Liver (tissue), 9 donors: ENCODE results near the gene CTSF. TPM values are rescaled to one million over a fixed set of nuclear protein-coding genes. Genes with fewer than 3 reads are reported as not detected.

Experiments
- DNase-seq: peaks from one replicate; pipeline ENCODE4 v3.0.0-alpha.2; 2017; ENCODE audit warnings: low spot score
- H3K27ac ChIP-seq, 2 donors: one replicate each; pipeline ENCODE4 v1.7.0; 2013; ENCODE audit warnings: inconsistent platforms in 2 of 2, low read length in 2 of 2, control low read depth in 1 of 2, low read depth in 1 of 2, mild to moderate bottlenecking in 1 of 2
- H3K27me3 ChIP-seq, 4 donors: one replicate each; pipeline versions ENCODE4 v1.6.1 to v1.7.0; 2013; ENCODE audit warnings: low read length in 3 of 4, inconsistent platforms in 1 of 4, mild to moderate bottlenecking in 1 of 4, moderate library complexity in 1 of 4; ENCODE audit not compliant: control insufficient read depth in 4 of 4, insufficient read depth in 4 of 4
- H3K36me3 ChIP-seq, 4 donors: one replicate each; pipeline versions ENCODE4 v1.6.1 to v1.7.0; 2013; ENCODE audit warnings: low read length in 3 of 4, mild to moderate bottlenecking in 3 of 4, low read depth in 1 of 4, moderate library complexity in 1 of 4; ENCODE audit not compliant: control insufficient read depth in 4 of 4, insufficient read depth in 3 of 4
- H3K4me1 ChIP-seq, 4 donors: one replicate each; pipeline versions ENCODE4 v1.6.1 to v1.7.0; 2013; ENCODE audit warnings: low read length in 3 of 4, mild to moderate bottlenecking in 3 of 4, moderate library complexity in 1 of 4; ENCODE audit not compliant: control insufficient read depth in 4 of 4, insufficient read depth in 4 of 4
- H3K4me3 ChIP-seq, 3 donors: one replicate each; pipeline versions ENCODE4 v1.6.1 to v1.7.0; 2013; ENCODE audit warnings: low read length in 3 of 3, control low read depth in 1 of 3, low read depth in 1 of 3, mild to moderate bottlenecking in 1 of 3
- H3K9ac ChIP-seq, 2 donors: one replicate each; pipeline ENCODE4 v1.7.0; 2013; ENCODE audit warnings: low read length in 2 of 2, mild to moderate bottlenecking in 2 of 2, moderate library complexity in 2 of 2, control low read depth in 1 of 2, low read depth in 1 of 2
- H3K9me3 ChIP-seq, 4 donors: one replicate each; pipeline versions ENCODE4 v1.6.1 to v1.7.0; 2013; ENCODE audit warnings: low read length in 3 of 4; ENCODE audit not compliant: control insufficient read depth in 4 of 4
- EGR1 ChIP-seq, 2 donors: IDR thresholded peaks; 2 replicates each; pipeline ENCODE4 v1.6.1; 2016 to 2018; ENCODE audit warnings: antibody characterized with exemption in 2 of 2, low read depth in 2 of 2
- FOXA1 ChIP-seq: IDR thresholded peaks from 2 replicates; pipeline ENCODE4 v1.6.1; 2016; ENCODE audit warnings: antibody characterized with exemption
- FOXA2 ChIP-seq: IDR thresholded peaks from 2 replicates; pipeline ENCODE4 v1.6.1; 2016; ENCODE audit warnings: antibody characterized with exemption
- GABPA ChIP-seq, 2 donors: IDR thresholded peaks in 1 of 2; conservative IDR thresholded peaks in 1 of 2; 2 replicates each; pipeline ENCODE4 v1.6.1; 2016; ENCODE audit warnings: antibody characterized with exemption in 2 of 2, mild to moderate bottlenecking in 1 of 2, moderate library complexity in 1 of 2
- HNF4A ChIP-seq, 2 donors: conservative IDR thresholded peaks; 2 replicates each; pipeline ENCODE4 v1.6.1; 2016; ENCODE audit warnings: antibody characterized with exemption in 2 of 2, mild to moderate bottlenecking in 2 of 2
- HNF4G ChIP-seq: IDR thresholded peaks from 2 replicates; pipeline ENCODE4 v1.6.1; 2016; ENCODE audit warnings: antibody characterized with exemption
- JUND ChIP-seq, 2 donors: IDR thresholded peaks; 2 replicates each; pipeline ENCODE4 v1.6.1; 2016; ENCODE audit warnings: antibody characterized with exemption in 2 of 2
- NR2F2 ChIP-seq: IDR thresholded peaks from 2 replicates; pipeline ENCODE4 v1.6.1; 2016; ENCODE audit warnings: antibody characterized with exemption
- RAD21 ChIP-seq, 2 donors: IDR thresholded peaks; 2 replicates each; pipeline ENCODE4 v1.6.1; 2016; ENCODE audit warnings: antibody characterized with exemption in 2 of 2, mild to moderate bottlenecking in 2 of 2
- RXRA ChIP-seq, 2 donors: IDR thresholded peaks; 2 replicates each; pipeline ENCODE4 v1.6.1; 2017 to 2018; ENCODE audit warnings: antibody characterized with exemption in 2 of 2, mild to moderate bottlenecking in 1 of 2
- SP1 ChIP-seq: IDR thresholded peaks from 2 replicates; pipeline ENCODE4 v1.6.1; 2018; ENCODE audit warnings: antibody characterized with exemption, mild to moderate bottlenecking
- TAF1 ChIP-seq: conservative IDR thresholded peaks from 2 replicates; pipeline ENCODE4 v1.6.1; 2016; ENCODE audit warnings: antibody characterized with exemption, mild to moderate bottlenecking
- YY1 ChIP-seq: IDR thresholded peaks from 2 replicates; pipeline ENCODE4 v1.6.1; 2016; ENCODE audit warnings: antibody characterized with exemption, mild to moderate bottlenecking
- WGBS: extraction: QIAGEN DNeasy Blood & Tissue Kit; methylation state at CpG from one replicate; pipeline ENCODE4 v1.1.7; 2013; 5-methylcytosine and 5-hydroxymethylcytosine counted together
- polyA plus RNA-seq, 2 donors: library from polyadenylated mRNA; stranded (reverse) in 1 of 2; unstranded in 1 of 2; fragments of 200-250 nt in 1 of 2; fragments of >200 nt in 1 of 2; fragmentation: Nextera tagmentation in 1 of 2; extraction: Ambion mirVana in 1 of 2; gene quantifications; one replicate each; pipeline versions ENCODE4 v1.2.1 to v1.2.3, GENCODE V29; 2013 to 2015
- total RNA-seq, 2 donors: library from RNA; depleted of rRNA; stranded (reverse); fragments of >200 nt; gene quantifications; one replicate each; pipeline ENCODE4 v1.2.3, GENCODE V29; 2014
- TF ChIP-seq, protein P1 (sequence below): IDR thresholded peaks from 2 replicates; pipeline ENCODE4 v1.6.1; 2016; ENCODE audit warnings: antibody characterized with exemption
- TF ChIP-seq, protein P2 (sequence below): IDR thresholded peaks from 2 replicates; pipeline ENCODE4 v1.6.1; 2016; ENCODE audit warnings: antibody characterized with exemption, mild to moderate bottlenecking
- TF ChIP-seq, protein P3 (sequence below): IDR thresholded peaks from 2 replicates; pipeline ENCODE4 v1.6.1; 2016; ENCODE audit warnings: antibody characterized with exemption
- TF ChIP-seq, protein P4 (sequence below): fragments of 150-350 bp; IDR thresholded peaks from 2 replicates; pipeline ENCODE4 v1.5.1; 2017; ENCODE audit warnings: improper control_type of control experiment, low read depth, low read length; ENCODE audit not compliant: missing input control
- TF ChIP-seq, protein P5 (sequence below): IDR thresholded peaks from 2 replicates; pipeline ENCODE4 v1.6.1; 2016; ENCODE audit warnings: antibody characterized with exemption
- donor health status: healthy.
- donor health status: healthy.
- donor health status: healthy.
- donor health status: healthy.
- donor health status: healthy.

CTSF gene
- total and polyA plus RNA-seq, 4 donors = 8.5 to 31.9 (median 24.0) TPM

DNA sequence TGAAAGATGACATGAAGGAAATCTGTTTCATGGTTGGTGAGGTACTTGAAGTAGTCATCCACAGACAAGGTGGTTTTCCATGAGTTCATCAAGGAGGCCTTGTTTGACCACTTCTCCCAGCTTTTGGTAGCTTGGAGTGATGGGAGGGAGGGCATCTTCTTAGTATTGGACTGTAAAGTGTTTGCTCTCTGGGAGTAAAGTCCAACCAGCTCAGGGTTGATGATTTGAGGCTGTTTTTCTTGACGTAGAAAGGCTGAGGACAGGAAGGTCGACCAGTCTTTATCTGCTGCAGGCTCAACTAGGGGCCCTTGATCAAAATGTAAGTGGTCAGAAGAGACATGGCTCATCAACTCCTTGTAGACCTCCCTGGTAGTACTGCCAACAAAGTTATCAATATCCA, 22.8 kb upstream of the CTSF start:
- TF ChIP-seq TAF1 = no peak
- no peak for TF ChIP-seq GABPA (IDR thresholded peaks at IDR 0.05 in 1 of 2, conservative IDR thresholded peaks at IDR 0.05 in 1 of 2)
- TF ChIP-seq, protein P1, sequence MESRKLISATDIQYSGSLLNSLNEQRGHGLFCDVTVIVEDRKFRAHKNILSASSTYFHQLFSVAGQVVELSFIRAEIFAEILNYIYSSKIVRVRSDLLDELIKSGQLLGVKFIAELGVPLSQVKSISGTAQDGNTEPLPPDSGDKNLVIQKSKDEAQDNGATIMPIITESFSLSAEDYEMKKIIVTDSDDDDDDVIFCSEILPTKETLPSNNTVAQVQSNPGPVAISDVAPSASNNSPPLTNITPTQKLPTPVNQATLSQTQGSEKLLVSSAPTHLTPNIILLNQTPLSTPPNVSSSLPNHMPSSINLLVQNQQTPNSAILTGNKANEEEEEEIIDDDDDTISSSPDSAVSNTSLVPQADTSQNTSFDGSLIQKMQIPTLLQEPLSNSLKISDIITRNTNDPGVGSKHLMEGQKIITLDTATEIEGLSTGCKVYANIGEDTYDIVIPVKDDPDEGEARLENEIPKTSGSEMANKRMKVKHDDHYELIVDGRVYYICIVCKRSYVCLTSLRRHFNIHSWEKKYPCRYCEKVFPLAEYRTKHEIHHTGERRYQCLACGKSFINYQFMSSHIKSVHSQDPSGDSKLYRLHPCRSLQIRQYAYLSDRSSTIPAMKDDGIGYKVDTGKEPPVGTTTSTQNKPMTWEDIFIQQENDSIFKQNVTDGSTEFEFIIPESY = no peak
- peak; percentile 68 for TF ChIP-seq HNF4G
- TF ChIP-seq EGR1 (IDR thresholded peaks at IDR 0.05; ENCODE audit: low read depth in 2 of 2) = no peak
- TF ChIP-seq, protein P2, sequence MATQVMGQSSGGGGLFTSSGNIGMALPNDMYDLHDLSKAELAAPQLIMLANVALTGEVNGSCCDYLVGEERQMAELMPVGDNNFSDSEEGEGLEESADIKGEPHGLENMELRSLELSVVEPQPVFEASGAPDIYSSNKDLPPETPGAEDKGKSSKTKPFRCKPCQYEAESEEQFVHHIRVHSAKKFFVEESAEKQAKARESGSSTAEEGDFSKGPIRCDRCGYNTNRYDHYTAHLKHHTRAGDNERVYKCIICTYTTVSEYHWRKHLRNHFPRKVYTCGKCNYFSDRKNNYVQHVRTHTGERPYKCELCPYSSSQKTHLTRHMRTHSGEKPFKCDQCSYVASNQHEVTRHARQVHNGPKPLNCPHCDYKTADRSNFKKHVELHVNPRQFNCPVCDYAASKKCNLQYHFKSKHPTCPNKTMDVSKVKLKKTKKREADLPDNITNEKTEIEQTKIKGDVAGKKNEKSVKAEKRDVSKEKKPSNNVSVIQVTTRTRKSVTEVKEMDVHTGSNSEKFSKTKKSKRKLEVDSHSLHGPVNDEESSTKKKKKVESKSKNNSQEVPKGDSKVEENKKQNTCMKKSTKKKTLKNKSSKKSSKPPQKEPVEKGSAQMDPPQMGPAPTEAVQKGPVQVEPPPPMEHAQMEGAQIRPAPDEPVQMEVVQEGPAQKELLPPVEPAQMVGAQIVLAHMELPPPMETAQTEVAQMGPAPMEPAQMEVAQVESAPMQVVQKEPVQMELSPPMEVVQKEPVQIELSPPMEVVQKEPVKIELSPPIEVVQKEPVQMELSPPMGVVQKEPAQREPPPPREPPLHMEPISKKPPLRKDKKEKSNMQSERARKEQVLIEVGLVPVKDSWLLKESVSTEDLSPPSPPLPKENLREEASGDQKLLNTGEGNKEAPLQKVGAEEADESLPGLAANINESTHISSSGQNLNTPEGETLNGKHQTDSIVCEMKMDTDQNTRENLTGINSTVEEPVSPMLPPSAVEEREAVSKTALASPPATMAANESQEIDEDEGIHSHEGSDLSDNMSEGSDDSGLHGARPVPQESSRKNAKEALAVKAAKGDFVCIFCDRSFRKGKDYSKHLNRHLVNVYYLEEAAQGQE = no peak
- TF ChIP-seq RAD21 (IDR thresholded peaks at IDR 0.05) = peak in 1 of 2 donors; percentile 13
- TF ChIP-seq HNF4A (conservative IDR thresholded peaks at IDR 0.05) = peak; percentile 89 to 93
- TF ChIP-seq, protein P3, sequence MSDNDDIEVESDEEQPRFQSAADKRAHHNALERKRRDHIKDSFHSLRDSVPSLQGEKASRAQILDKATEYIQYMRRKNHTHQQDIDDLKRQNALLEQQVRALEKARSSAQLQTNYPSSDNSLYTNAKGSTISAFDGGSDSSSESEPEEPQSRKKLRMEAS = no peak
- TF ChIP-seq FOXA1 = no peak
- no peak for TF ChIP-seq FOXA2
- TF ChIP-seq SP1 = peak; percentile 43
- TF ChIP-seq, protein P4, sequence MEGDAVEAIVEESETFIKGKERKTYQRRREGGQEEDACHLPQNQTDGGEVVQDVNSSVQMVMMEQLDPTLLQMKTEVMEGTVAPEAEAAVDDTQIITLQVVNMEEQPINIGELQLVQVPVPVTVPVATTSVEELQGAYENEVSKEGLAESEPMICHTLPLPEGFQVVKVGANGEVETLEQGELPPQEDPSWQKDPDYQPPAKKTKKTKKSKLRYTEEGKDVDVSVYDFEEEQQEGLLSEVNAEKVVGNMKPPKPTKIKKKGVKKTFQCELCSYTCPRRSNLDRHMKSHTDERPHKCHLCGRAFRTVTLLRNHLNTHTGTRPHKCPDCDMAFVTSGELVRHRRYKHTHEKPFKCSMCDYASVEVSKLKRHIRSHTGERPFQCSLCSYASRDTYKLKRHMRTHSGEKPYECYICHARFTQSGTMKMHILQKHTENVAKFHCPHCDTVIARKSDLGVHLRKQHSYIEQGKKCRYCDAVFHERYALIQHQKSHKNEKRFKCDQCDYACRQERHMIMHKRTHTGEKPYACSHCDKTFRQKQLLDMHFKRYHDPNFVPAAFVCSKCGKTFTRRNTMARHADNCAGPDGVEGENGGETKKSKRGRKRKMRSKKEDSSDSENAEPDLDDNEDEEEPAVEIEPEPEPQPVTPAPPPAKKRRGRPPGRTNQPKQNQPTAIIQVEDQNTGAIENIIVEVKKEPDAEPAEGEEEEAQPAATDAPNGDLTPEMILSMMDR = no peak
- peak; percentile 24 for TF ChIP-seq YY1
- TF ChIP-seq JUND (IDR thresholded peaks at IDR 0.05) = no peak
- TF ChIP-seq RXRA (IDR thresholded peaks at IDR 0.05) = peak in 1 of 2 donors; percentile 48
- TF ChIP-seq, protein P5, sequence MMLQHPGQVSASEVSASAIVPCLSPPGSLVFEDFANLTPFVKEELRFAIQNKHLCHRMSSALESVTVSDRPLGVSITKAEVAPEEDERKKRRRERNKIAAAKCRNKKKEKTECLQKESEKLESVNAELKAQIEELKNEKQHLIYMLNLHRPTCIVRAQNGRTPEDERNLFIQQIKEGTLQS = no peak
- TF ChIP-seq NR2F2 = no peak
- no peak for DNase-seq
- Histone ChIP-seq H3K27me3 (no peaks in the 10 kb centered on the region), H3K4me1 (peaks cover 13 to 35% (median 27%) of the 10 kb centered on the region in 4 donors), H3K9ac (no peak overlapping the region), H3K4me3 (no peak overlapping the region), H3K27ac (no peak overlapping the region), H3K9me3 (no peaks in the 10 kb centered on the region), H3K36me3 (no peaks in the 10 kb centered on the region)
- WGBS = 25% methylated on average over 2 of the region's 2 CpGs
